ENCODE results near the gene MDN1.

- no peak for TF ChIP-seq CTCF (IDR thresholded peaks at IDR 0.05; ENCODE audit: poor library complexity)
- TF ChIP-seq EZH2 (IDR thresholded peaks at IDR 0.05; ENCODE audit: borderline replicate concordance), result no peak
These were observed 219.9 kb downstream of the MDN1 start for GRCh38 chr6:89599727-89600126.

All from hepatocyte (in vitro differentiated cells).